GM21723 (cell line): ENCODE data around the gene GRM3.

Source experiments
- ATAC-seq: cut with Tn5 transposase; IDR thresholded peaks from one replicate; pipeline ENCODE4 v1.9.1; 2021; ENCODE audit warnings: mild to moderate bottlenecking, moderate library complexity; ENCODE audit not compliant: unreplicated experiment

The GRM3 gene

GRCh38 chr7:86884152-86884551 is 240.4 kb downstream of the GRM3 start:
- ATAC-seq = no peak

DNA sequence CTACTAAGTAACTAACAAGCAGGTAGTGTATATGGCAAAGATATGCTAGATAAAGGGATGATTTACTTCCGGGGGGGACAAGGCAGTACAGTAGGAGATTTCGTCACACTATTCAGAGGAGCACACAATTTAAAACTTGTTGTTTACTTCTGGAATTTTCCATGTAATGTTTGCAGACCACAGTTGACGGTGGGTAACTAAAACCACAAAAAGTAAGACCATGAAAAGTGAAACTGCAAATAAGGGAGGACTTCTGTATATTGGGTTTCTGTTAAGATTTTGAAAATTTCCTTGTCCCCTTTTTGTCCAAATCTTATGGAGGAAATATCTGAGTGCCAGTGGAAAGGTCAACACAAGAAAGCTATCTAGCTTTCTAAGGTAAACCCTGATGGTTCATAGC is 245.8 kb downstream of the GRM3 start:
- no peak for ATAC-seq

- ATAC-seq = no peak
Observed at GRCh38 chr7:86898171-86898570, 254.5 kb downstream of the GRM3 start.

GRCh38 chr7:86900886-86901285 is 257.2 kb downstream of the GRM3 start:
- no peak for ATAC-seq

GRCh38 chr7:86904949-86905834 is 261.5 kb downstream of the GRM3 start:
- ATAC-seq = no peak

DNA sequence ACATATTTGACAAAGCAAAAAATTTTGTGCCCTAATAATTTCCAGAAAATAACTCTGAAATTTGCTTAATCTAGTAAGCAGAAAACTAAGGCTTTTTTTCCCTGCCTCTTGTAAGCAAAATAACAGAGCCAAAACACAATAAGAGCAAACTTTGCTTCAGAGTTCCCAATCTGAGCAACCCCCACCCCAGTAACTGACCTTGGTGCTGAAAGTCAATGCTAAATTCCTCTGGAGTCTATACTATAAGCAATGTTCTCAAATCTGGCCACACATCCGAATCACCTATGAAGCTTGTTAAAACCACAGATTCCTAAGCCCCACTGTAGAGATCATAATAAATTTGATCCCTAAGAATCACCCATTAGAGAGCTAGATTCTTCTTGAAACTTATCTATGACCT is 265.2 kb downstream of the GRM3 start:
- no peak for ATAC-seq

GRCh38 chr7:86911659-86912058 is 267.9 kb downstream of the GRM3 start:
- ATAC-seq = no peak

DNA sequence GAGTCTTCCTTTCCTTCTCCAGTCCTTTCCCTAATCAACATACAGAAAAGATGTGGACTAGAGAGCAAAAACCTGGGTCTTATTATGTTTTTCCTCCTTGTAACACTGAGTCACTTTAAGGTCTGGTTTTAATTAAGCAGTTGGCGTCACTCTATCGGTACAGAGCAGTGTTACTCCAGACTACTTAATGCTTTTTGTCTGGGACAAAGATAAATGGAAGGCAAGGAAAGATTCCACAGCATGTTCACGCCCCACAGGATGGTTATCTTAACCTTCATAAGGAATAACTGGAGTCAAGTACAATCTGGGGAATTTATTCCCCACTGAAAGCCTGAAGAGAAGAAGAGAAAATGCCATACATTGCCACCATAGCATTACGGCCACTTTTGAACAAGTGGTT is 270.0 kb downstream of the GRM3 start:
- ATAC-seq = no peak
